Measurements from ENCODE around the gene CYP20A1.
"Not testable (repeated sequence)": the region's sequence is repeated elsewhere in the genome, so short reads cannot be mapped to it uniquely, and the experiment has no call there.

Gene CYP20A1

DNA sequence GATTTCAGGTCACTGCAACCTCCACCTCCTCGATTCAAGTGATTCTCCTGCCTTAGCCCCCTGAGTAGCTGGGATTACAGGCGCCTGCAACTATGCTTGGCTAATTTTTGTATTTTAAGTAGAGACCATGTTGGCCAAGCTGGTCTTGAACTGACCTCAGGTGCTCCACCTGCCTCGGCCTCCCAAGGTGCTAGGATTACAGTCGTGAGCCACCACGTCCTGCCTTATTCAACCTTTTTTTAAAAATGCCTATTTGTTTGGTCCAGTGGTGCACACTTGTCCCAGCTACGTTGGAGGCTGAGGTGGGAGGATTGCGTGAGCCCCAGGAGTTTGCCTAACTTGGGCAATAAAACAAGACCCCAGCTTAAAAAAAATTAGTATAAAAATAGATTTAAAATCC is 43.3 kb downstream of the CYP20A1 start:
- no peak for DNase-seq (ENCODE audit: low spot score)

DNA sequence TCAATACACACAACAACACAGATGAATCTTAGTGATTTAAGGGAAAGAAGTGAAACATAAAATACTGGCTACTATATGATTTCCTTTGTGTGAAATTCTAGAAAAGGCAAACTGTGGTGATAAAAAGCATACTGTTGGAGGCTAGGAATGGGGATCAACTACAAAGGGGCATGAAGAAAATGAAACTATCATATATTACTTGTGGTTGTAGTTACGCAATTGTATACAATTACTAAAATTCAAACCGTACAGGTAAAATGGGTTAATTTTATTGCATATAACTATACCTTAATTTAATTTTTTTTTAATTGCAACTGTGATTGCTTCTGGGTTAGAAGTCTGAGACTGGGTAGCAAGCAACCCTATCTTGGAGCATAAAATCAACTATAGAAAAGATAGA is 47.7 kb downstream of the CYP20A1 start:
- no peak for DNase-seq (ENCODE audit: low spot score)

DNA sequence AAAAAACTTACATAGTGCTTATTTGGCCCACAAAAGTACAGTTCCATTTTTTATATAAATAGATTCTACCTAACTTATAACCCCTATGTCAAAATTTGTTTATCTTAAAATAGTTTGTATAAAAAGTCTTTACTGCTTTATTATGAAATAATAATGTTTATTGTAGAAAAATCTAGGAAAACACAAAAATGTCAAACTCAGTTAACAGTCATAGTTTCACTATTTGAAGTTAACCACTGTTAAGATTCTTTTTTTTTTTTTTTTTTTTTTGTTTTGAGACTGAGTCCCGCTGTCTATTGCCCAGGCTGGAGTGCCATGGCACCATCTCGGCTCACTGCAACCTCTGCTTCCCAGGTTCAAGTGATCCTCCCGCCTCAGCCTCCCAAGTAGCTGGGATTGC is 62.8 kb downstream of the CYP20A1 start:
- DNase-seq (ENCODE audit: low spot score) = no peak

DNA sequence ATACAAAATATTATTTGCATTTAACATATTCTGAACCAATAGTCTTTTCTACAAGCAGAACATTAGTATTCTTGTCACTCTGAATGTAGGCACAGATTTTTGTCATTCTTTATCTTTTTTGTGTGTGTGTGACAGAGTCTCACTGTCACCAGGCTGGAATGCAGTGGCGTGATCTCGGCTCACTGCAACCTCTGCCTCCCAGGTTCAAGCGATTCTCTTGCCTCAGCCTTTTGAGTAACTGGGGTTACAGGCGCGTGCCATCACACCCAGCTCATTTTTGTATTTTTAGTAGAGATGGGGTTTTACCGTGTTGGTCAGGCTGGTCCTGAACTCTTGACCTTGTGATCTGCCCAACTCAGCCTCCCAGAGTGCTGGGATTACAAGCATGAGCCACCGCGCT is 63.8 kb downstream of the CYP20A1 start:
- DNase-seq (ENCODE audit: low spot score) = not testable (repeated sequence)

DNA sequence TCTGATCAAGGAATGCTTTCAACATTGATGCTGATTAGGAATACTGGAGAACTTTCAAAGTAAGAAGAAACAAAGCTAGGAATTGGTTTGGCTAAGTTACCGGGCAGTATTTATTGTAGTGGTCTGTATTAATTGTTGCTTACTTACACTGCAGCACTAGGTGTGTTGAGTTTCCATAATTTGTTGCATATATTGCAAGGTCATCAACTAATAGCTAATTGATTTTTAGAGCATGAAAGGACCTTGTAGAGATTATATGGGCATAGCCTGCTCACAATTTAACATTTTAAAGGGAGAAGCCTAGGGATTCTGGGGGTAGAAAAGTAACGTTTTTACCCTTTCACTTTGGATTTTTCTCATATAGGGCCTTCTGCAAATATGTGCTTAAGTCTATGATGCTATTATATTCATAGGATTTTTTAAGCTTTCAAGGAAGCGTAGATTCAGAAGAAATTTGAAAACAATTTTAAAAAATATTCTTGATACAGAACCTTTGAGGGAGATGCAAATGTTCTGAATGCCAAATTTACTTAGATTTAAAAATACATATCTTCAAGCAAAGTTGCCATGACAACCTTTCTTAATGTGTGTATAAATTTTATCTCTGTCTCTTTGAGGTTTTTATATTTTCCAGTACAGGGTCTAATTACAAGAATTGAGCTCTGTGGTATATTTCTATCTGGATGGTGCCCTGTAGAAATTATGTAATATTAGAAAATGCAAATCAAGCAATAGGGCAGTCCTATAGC is 72.0 kb downstream of the CYP20A1 start:
- DNase-seq (ENCODE audit: low spot score) = no peak

DNA sequence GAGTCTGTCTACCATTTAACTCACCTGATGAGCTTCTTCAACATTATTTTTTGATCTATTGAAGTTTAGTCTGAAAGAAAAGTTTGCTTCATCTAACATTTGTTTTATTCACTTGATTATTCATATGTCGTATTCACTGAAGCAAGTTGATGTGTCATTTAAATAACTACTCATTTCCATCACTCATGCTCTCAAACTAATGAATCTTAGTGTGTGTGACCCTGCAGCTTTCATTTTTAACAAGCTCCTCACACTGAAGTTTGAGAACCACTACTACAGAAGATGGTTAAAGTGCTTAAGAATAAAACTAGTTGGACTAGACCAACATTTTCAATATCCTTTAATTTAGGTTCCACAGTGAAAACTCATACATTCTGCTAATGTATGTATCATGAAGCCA is 87.5 kb downstream of the CYP20A1 start:
- no peak for DNase-seq (ENCODE audit: low spot score)

DNA sequence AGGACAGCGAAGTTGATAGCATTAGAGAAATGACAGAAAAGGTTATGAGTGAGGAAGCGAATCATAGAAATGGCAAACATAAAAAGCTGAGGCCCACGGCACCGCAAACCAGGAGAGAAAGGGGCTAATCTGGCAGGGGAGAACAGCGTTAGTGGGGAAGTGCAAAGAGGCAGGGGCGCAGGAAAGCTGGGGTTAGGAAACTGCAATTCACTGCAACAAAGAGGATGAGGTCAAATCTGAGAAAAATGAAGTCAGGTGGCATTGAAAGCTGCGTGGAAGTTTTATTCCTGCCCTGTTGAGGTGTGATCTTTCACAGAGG is 88.7 kb downstream of the CYP20A1 start:
- DNase-seq (ENCODE audit: low spot score) = no peak

DNA sequence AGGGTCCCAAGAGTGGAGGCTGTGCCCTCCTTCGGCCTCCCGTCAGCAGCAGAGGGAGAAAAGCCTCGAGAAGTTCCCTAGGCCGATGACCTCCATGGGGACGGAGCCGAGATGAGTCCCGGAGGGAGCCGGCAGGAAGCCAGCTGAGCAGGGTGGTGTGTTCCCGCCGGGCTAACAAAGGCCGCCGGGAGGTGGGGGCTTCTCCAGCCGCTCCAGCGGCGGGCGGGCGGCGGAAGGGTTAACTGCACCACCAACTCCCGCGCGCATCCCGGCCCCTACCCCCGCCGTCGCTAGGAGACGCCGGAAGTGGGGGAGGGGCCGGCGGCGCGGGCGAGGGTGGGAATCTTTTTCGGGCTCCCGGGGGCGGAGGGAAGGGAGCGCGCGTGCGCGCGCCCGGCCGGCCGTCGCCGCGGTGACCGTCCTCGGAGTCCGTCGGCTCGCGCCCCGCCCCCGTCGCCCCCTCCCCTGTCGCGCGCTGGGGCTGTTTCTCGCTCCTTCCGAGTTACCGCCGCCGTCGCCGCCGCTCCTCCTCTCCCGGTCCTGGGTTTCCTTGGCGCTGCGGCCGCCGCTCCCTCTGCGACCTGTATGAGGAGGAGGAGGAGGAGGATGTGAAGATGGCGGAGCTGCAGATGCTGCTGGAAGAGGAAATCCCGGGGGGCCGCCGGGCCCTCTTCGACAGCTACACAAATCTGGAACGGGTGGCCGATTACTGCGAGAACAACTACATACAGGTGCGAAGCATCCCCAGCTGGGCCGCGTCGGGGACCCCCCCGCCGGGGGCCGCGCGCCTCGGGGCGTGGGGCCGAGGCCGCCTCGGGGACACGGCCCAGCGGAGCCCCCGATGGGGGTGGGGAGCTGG is 89.3 kb downstream of the CYP20A1 start, which contains the start of gene ABI2:
Gene ABI2 (plus strand): TSS at position 494 of the 859 bp plus-strand sequence. CDS start 121 bp downstream, at position 615.
- peak; percentile 82 for DNase-seq (ENCODE audit: low spot score)

DNA sequence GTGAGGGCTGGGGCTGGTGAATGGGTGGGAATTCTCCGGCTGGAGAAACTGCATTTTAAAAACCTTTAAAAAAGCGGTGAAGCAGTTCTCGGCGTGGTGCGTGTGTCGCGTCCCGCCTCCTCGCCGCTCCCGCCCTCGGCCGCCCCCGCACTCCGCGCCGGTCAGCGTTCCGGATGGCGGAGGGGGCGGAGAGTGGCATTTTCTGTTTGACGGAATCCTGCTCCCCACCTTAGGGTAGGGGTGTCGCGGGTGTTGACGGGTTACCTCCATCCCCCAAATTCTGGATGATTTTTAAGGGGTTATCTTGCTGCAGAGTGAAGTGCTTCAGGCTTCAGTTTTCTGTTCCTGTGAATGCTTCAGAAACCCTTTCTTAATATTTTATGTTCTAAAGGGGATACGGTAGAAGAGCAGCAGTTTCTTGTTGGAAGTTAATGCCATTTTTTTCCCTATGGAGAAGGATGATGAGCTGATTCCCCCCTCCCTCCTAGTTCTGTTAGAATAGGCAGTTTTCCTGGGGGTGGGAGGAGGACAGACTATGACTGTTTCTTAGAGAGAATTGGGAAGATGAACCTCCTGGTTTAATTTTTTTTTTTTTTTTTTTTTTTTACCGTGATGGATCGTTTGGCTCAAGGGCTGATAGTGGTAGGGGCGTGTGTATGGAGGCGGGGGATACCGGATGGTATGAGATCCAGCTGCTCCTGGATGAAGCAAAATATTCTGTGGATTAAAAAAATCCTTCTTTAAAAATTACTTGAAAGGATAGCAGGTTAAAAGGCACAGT is 90.1 kb downstream of the CYP20A1 start:
- DNase-seq (ENCODE audit: low spot score) = peak; percentile 38

DNA sequence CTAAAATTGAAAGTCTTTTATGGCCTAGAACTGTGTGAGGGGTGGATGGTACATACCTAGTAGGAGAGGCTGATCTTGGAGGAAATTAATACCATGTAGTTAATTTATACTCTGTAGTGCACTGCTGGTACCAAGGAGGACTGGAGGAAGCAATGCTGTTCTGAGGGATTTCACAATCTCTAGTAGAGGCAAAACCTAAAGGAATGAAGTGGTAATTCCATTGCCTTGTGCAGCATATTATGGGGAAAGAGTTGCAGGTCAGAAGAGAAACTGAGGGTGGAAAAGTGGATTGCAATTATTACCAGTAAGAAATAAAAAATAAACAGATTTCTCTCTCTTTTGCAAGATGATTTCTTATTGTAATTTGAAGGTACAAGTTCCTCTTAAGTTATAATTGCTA is 91.6 kb downstream of the CYP20A1 start:
- DNase-seq (ENCODE audit: low spot score) = no peak

DNA sequence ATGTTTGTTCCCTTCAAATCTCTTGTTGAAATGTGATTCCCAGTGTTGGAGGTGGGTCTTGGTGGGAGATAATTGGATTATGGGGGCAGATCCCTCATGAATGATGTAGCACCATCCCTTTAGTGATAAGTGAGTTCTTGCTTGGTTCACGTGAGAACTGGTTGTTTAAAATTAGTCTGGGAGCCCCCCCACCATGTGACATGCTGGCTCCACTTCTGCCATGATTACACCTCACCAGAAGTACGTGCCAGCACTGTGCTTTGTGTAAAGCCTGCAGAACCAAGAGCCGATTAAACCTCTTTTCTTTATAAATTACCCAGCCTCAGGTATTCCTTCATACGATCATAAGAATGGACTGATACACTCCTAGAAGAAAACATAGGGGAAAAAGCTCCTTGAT is 99.5 kb downstream of the CYP20A1 start:
- DNase-seq (ENCODE audit: low spot score) = peak; percentile 26

DNA sequence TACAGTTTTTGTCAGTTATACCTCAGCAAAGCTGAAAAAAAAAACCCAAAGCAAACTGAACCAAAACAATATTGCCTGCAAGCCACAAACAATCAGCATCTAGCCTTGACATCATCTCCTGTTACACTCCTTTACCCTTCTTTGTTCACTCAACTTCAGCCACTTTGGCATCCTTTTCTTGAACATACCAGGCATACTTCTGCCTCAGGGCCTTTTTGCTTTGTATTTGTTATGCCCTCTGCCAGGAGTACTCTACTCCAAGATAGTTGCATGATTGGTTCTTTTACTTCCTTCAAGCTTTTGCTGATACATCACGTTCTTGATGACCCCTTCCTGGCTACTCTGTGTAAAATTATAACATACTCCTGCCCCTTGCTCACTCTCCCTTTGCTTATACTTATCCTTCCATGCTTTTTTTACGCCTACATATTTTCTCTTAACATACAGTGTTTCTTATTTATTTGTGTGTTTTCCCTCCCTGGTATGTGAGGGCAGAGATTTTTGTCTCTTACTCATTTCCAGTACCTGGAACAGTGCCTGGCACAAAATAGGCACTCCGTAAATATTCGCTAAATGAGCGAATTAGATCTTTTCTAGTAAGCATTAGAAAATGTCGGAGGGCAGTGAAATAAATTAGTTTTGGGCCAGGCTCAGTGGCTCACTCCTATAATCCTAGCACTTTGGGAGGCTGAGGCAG is 102.1 kb downstream of the CYP20A1 start:
- no peak for DNase-seq (ENCODE audit: low spot score)

DNA sequence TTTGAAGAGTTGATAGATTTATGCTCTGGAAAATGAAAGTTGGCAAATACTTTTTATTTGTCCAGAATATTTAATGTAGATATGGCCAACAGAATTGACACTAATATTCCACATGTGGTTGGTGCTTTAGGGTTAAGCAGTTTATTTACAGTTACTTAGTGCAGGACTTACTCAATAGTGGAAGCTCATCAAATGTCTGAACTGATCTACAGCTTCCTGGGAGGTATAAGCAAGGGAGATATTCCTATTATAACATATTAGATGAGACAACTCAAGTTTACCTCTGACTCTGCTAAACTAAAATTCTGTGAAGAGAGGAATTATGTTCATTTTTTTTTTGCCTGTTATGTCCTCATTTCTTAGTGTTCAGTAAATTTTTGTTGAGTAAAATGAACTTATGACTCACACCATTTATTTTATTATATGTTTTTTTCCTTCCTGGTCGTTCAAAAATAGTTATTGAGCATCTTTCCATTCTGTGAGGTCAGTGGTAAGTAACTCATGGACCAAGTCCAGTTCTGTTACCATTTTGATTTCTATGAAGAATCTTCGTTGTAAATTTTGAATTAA is 103.0 kb downstream of the CYP20A1 start:
- DNase-seq (ENCODE audit: low spot score) = no peak

DNA sequence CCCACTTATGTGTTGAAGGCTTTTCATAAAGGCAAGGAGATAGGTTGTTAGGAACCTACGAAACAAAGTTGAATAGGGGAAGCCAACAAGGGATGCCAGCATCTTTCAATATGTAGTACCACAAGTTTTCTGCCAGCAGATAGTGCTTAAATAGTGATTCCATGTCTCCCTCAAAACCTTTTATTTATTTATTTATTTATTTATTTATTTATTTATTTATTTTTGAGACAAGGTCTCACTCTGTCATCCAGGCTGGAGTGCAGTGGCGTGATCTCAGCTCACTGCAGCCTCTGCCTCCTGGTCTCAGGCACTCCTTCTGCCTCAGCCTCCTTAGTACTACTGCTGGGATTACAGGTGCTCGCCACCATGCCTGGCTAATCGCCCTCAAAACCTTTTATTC is 103.6 kb downstream of the CYP20A1 start:
- DNase-seq (ENCODE audit: low spot score) = not testable (repeated sequence)

DNA sequence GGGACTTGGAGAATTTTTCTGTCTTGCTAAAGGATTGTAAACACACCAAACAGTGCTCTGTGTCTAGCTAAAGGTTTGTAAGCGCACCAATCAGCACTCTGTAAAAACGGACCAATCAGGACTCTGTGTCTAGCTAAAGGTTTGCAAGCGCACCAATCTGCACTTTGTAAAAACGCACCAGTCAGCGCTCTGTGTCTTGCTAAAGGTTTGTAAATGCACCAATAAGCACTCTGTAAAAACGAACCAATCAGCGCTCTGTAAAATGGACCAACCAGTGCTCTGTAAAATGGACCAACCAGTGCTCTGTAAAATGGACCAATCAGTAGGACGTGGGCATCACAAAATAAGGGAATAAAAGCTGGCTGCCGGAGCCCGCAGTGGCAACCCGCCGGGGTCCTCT is 105.8 kb downstream of the CYP20A1 start:
- DNase-seq (ENCODE audit: low spot score) = no peak

DNA sequence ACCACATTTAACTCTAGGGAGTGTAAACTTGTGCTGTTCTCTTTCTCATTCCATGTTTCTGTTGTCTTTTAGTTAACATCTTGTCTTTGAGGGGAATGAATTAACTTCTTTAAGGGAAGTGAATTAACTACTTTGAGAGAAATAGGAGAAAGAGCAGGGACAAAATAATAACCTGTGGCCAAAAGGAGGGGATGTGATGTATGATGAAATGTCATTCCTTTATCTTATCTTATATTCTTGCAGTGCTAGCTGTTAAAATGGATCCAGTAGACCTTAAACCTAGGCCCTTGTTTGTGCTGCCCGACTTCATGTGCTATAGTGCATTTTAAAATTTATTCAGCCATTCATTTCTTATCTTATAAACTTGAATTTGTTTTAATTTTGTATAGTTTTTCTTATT is 107.8 kb downstream of the CYP20A1 start:
- DNase-seq (ENCODE audit: low spot score) = no peak

DNA sequence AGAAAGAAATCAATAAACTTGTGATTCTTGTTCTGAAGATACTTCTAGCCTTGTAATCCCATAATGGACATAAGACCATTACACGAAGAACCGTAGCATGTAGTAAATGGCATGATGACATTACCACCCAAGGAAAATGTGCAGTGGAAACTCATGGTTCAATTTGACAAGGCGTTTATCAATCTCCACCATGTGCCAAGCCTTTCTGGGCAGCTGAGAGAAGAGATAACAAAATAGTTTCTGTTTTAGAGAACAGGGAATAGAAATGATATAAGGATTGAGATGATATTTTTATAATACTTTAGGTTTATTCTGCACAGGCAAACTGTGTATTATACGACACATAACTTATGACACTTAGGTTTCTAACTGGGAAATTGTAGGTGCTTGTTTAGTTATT is 108.6 kb downstream of the CYP20A1 start:
- DNase-seq (ENCODE audit: low spot score) = no peak

DNA sequence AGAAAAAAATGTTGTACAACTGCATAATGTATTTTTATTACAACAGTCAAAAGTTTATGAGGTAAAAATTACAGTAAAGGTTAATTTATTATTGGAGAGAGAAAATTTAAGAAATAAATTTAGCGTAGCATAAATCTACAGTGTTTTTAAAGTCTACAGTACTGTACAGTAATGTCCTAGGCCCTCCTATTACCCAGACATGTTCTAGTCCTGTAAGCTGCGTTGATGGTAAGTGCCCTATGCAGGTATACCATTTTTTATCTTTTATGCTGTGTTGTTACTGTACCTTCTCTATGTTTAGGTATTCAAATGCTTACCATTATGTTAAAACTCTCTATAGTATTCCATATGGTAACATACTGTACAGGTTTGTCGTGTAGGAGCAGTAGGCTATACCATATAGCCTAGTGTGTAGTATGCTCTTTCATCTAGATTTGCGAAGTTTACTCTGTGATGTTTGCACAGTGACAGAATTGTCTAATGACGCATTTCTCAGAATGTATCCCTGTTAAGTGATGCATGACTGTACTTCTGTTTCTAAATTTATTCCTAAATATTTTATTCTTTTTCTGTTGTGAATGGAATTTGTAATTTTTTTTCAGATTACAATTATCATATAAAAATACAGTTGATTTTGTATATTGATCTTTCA is 113.9 kb downstream of the CYP20A1 start:
- no peak for DNase-seq (ENCODE audit: low spot score)

DNA sequence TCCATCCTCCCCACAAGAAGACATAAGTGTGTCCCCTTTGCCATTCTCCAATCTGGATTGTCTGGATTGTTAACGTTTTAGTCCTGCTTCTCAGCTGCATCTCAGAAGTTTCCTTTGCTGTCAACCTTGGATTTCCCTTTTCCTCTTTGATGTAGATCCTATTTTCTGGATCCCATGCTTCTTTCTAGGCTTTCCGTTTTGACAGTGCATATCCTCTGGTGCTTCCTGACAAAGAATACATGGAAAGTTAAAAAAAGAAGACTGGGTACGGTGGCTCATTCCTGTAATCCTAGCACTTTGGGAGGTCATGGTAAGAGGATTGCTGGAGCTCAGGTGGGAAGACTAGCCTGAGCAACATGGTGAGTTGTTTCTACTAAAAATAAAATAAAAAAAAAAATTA is 116.1 kb downstream of the CYP20A1 start:
- DNase-seq (ENCODE audit: low spot score) = no peak

All from cerebellar cortex (tissue), 1 donor.